ENCODE data around the gene PIP5K1C.

PIP5K1C gene

DNA sequence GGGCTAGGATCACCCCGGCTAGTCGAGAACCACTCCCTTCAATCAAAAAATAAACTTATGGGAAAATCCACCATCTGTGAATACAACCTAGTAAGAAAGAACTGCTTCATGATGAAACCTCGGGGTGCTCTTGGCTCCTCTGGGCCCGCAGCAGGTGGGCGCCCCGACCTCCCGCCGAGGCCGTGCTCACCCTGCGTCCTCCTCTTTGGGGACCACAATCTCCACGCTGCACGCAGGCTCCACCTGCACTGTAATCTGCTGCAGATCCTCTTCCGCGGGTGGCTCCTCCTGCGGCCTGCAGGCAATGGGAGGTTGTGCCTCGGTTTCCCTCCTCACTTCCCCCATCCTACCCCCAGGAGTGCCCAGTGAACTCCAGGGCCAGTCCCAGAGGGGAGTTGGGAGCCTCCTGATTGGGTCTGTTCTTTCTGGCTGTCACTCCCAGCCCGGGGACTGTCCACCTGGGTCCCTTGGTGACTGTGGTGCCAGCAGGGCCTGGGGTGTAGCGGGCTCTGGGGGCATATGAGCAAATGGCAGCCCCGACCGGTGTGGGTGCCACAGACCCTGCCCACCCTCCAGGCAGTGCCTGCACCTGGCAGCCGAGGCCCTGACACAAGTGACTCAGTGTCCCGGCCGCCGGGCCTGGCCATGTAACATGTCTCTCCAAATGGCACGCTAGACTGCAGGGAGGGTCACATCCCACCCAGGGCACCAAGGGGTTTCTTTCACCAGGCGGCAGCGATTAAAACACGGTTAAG is 58.6 kb downstream of the PIP5K1C start:
- no peak overlapping the region for H3K4me2 ChIP-seq (ENCODE audit: insufficient read depth, low read length)

DNA sequence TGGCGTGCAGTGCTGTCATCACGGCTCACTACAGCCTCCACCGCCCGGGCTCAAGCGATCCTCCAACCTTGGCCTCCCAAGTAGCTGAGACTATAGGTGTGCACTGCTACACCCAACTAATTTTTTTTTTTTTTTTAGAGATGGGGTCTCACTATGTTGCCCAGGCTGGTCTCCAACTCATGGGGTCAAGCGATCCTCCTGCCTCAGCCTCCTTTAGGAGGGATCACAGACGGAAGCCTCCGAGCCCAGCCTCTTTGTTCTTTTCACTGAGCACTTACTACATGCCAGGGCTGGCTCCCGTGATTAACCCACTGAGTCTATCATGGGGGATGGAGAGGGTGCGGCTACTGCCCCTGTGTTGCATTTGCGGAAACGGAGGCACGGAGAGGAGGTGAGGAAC is 60.8 kb downstream of the PIP5K1C start:
- Histone ChIP-seq H4K20me1 (ENCODE audit: insufficient read depth, low read length) (peaks cover under 1% of the 10 kb centered on the region; the same call in 1 of the 2 replicates), H3K4me2 (ENCODE audit: insufficient read depth, low read length) (no peak overlapping the region), H3K9ac (ENCODE audit: low read depth, low read length) (no peak overlapping the region), H3K79me2 (ENCODE audit: insufficient read depth, low read length) (no peaks in the 10 kb centered on the region), H3K27ac (ENCODE audit: low read length) (no peak overlapping the region), H3K4me3 (ENCODE audit: low read depth in 1 of 2, low read length in 2 of 2) (no peak overlapping the region), H3K36me3 (ENCODE audit: insufficient read depth, low read length) (peaks cover 41% of the 10 kb centered on the region), H3K9me3 (ENCODE audit: insufficient read depth, low read length, severe bottlenecking) (no peaks in the 10 kb centered on the region), H2AFZ (ENCODE audit: low read depth, low read length) (no peak overlapping the region), H3K27me3 (ENCODE audit: insufficient read depth, low read length, poor library complexity) (no peaks in the 10 kb centered on the region), H3K4me1 (ENCODE audit: insufficient read depth, low read length) (no peaks in the 10 kb centered on the region)
- no peak for TF ChIP-seq EZH2 (IDR thresholded peaks at IDR 0.05; ENCODE audit: borderline replicate concordance, low read depth, low read length, severe bottlenecking)
- TF ChIP-seq, protein P1, sequence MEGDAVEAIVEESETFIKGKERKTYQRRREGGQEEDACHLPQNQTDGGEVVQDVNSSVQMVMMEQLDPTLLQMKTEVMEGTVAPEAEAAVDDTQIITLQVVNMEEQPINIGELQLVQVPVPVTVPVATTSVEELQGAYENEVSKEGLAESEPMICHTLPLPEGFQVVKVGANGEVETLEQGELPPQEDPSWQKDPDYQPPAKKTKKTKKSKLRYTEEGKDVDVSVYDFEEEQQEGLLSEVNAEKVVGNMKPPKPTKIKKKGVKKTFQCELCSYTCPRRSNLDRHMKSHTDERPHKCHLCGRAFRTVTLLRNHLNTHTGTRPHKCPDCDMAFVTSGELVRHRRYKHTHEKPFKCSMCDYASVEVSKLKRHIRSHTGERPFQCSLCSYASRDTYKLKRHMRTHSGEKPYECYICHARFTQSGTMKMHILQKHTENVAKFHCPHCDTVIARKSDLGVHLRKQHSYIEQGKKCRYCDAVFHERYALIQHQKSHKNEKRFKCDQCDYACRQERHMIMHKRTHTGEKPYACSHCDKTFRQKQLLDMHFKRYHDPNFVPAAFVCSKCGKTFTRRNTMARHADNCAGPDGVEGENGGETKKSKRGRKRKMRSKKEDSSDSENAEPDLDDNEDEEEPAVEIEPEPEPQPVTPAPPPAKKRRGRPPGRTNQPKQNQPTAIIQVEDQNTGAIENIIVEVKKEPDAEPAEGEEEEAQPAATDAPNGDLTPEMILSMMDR (IDR thresholded peaks at IDR 0.05; ENCODE audit: borderline replicate concordance, extremely low read depth, low read length, poor library complexity, severe bottlenecking): no peak
- ATAC-seq (ENCODE audit: insufficient read depth, low read depth): no peak
- no peak for DNase-seq

More for the DNA sequence above, 58.6 kb downstream of the PIP5K1C start:
- Histone ChIP-seq H3K4me1 (ENCODE audit: insufficient read depth, low read length) (no peaks in the 10 kb centered on the region), H3K36me3 (ENCODE audit: insufficient read depth, low read length) (peaks cover 42% of the 10 kb centered on the region), H3K27me3 (ENCODE audit: insufficient read depth, low read length, poor library complexity) (no peaks in the 10 kb centered on the region), H2AFZ (ENCODE audit: low read depth, low read length) (no peak overlapping the region), H3K9ac (ENCODE audit: low read depth, low read length) (no peak overlapping the region), H3K27ac (ENCODE audit: low read length) (no peak overlapping the region), H3K4me3 (ENCODE audit: low read depth in 1 of 2, low read length in 2 of 2) (no peak overlapping the region), H3K79me2 (ENCODE audit: insufficient read depth, low read length) (no peaks in the 10 kb centered on the region), H4K20me1 (ENCODE audit: insufficient read depth, low read length) (no peaks in the 10 kb centered on the region; the same call in 1 of the 2 replicates), H3K9me3 (ENCODE audit: insufficient read depth, low read length, severe bottlenecking) (no peaks in the 10 kb centered on the region)
- no peak for ATAC-seq (ENCODE audit: insufficient read depth, low read depth)
- TF ChIP-seq EZH2 (IDR thresholded peaks at IDR 0.05; ENCODE audit: borderline replicate concordance, low read depth, low read length, severe bottlenecking): no peak
- TF ChIP-seq, protein P1 (IDR thresholded peaks at IDR 0.05; ENCODE audit: borderline replicate concordance, extremely low read depth, low read length, poor library complexity, severe bottlenecking): no peak
- no peak for DNase-seq

GRCh38 chr19:3638208-3639193 is 61.8 kb downstream of the PIP5K1C start:
- Histone ChIP-seq H3K4me1 (ENCODE audit: insufficient read depth, low read length) (no peaks in the 10 kb centered on the region), H3K4me2 (ENCODE audit: insufficient read depth, low read length) (no peak overlapping the region), H3K9ac (ENCODE audit: low read depth, low read length) (no peak overlapping the region), H3K36me3 (ENCODE audit: insufficient read depth, low read length) (peaks cover 41% of the 10 kb centered on the region), H2AFZ (ENCODE audit: low read depth, low read length) (no peak overlapping the region), H4K20me1 (ENCODE audit: insufficient read depth, low read length) (peaks cover 3% of the 10 kb centered on the region; the same call in 1 of the 2 replicates), H3K9me3 (ENCODE audit: insufficient read depth, low read length, severe bottlenecking) (no peaks in the 10 kb centered on the region), H3K27ac (ENCODE audit: low read length) (no peak overlapping the region), H3K27me3 (ENCODE audit: insufficient read depth, low read length, poor library complexity) (no peaks in the 10 kb centered on the region), H3K79me2 (ENCODE audit: insufficient read depth, low read length) (no peaks in the 10 kb centered on the region), H3K4me3 (ENCODE audit: low read depth in 1 of 2, low read length in 2 of 2) (no peak overlapping the region)
- DNase-seq (no peak), ATAC-seq (ENCODE audit: insufficient read depth, low read depth) (no peak)
- TF ChIP-seq, protein P1 (IDR thresholded peaks at IDR 0.05; ENCODE audit: borderline replicate concordance, extremely low read depth, low read length, poor library complexity, severe bottlenecking): no peak
